NCI-H2107 treated with DMSO at 0.1 percent for 48 hours (cell line): Measurements from ENCODE around the gene SCAMP3.
"Not testable (repeated sequence)": the region's sequence is repeated elsewhere in the genome, so short reads cannot be mapped to it uniquely, and the experiment has no call there.

Experiments used
- DNase-seq: peaks from one replicate; lab custom pipeline; 2025; ENCODE audit not compliant: unreplicated experiment; lab: John Stamatoyannopoulos, UW

Gene SCAMP3

DNA sequence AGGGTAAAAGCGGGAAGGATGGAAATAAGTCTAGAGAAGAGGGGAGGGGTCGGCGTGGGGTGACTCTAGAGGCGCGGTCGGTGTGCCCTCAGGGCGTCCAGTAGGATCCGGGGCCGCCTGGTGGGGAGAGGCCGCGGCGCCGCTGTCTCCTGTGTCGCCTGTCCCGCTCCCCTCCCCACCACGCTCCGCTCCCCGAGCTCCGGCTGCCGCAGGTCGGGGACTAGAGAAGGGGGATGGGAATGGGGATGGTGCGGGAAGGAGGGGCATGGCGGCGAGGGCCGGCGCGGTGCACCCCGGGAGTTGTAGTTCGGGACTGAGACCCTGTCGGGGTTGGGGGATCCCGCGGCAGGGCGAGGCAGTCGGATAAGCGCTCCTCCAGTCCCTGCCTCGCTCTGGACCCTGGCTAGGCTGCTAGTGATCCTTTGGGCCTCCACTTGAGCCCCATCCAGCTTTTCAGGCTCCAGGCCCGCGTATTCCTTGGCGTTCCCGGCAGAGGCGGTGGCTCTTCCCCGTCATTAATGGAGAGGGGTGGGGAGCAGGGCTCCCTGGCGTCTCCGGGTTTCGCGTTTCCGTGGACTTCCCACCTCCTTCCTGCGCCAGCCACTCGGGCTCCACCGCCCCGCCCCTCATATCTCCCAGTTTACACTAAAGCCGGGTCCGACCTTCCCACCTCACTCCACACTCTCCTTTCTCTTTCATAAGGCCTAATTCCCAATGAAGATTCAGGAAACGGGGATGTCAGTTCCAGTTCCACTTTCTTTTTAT lies 6.7 kb downstream of the SCAMP3 start, which contains the start of gene ENTREP3:
ENTREP3 (minus strand) TSS at position 241 of the 765 bp plus-strand sequence. CDS start 606 bp downstream, outside the sequence.
- peak; percentile 91 for DNase-seq

DNA sequence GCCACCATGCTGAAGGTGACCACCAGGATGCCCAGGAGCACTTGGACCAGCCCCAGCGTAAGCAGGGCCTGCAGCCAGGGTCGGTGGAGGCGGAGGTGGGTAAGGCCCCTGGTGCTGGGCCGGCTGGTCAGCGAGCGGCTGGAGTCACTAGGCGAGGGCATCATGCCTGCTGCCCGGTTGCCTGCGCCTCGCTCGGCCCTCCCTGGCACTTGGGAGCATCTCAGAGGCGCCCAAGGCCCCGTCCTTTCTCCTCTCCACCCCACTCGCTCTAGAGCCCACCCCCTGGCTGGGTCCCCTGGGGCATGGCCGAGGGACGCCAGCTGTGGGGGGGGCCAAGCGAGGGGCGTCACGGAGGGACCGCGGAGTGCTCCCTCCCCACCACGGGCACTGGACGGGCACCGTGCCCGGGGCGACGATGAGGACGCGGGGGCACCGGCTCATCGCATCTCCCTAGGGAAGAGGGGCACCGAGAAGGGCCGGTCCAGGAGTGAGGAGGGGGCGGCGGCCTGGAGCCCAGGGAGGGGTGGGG lies 7.4 kb downstream of the SCAMP3 start:
- DNase-seq = no peak

DNA sequence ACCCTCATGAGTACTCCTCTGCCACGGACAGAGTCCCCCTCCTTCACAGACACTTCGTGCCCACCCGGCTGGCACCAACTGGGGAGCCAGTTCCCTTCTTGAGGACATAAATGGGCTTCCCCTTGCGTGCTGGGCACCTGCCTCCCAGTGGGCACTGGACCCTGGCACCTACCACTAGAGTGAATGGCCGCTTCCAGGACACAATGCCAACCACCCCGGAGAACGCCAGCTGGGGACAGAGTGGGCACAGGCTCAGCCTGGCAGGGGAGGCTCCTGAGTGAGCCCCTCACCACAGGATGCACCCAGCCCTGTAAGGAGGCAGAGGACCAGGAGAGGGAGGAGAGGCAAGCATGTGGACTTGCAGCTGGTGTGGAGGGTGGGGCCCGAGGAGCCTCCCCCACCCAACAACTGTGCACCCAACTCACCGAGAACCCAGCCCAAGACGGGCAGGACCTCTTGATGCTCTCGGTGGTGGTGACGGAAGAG lies 7.9 kb downstream of the SCAMP3 start:
- DNase-seq = no peak

DNA sequence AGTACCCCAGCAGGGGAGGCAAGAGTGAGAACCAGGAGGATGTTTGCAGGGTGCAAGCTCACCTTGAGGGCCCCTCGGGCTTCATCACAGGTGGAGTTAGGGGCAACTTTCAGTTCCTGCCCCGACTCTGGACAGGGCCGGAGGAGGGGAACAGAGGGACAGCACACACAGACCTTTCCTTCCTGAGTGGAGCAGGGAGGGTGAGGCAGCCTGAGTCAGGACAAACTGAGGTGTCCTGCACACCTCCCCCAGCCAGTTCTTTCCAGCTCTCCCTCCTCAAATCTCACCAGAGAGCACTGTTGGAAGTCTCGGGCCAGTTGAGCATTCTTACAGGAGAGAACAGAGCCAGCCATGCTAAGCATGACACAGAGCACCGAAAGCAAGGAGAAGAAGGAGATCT lies 8.4 kb downstream of the SCAMP3 start:
- DNase-seq = no peak

DNA sequence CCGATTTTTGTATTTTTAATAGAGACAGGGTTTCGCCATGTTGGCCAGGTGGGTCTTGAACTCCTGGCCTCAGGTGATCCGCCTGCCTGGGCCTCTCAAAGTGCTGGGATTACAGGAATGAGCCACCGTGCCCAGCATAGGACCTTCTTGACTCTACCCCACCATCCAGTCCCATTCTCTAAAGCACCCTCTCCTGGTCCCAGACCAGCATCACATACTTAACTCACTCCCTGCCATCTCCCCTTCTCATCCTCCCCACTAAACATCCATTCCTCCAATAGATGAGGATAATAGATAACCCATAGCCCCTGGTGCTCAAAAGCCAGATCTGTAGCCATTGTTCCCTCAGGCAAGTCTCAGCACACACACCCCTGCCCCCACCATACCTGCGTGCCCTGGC lies 9.0 kb downstream of the SCAMP3 start:
- DNase-seq = no peak

DNA sequence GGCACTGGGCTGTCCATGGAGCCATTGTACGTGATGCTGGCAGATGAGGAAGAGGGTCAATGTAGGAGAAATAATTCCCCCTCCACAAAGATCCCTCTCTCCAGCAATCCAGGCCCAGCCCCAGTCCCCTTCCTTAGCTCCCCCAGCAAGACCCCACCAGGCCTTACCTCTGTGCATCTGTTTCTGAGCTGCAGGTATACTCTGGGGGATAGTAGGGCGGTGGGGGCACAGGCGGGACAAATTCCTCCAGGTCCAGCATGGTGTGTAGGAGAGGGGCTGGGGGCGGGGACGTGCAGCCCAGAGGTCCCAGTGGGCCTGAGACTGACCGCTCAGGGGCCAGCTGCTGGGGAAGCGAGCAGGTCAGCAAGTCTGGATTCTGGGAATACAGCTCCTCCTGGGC lies 10.6 kb downstream of the SCAMP3 start:
- DNase-seq = no peak

DNA sequence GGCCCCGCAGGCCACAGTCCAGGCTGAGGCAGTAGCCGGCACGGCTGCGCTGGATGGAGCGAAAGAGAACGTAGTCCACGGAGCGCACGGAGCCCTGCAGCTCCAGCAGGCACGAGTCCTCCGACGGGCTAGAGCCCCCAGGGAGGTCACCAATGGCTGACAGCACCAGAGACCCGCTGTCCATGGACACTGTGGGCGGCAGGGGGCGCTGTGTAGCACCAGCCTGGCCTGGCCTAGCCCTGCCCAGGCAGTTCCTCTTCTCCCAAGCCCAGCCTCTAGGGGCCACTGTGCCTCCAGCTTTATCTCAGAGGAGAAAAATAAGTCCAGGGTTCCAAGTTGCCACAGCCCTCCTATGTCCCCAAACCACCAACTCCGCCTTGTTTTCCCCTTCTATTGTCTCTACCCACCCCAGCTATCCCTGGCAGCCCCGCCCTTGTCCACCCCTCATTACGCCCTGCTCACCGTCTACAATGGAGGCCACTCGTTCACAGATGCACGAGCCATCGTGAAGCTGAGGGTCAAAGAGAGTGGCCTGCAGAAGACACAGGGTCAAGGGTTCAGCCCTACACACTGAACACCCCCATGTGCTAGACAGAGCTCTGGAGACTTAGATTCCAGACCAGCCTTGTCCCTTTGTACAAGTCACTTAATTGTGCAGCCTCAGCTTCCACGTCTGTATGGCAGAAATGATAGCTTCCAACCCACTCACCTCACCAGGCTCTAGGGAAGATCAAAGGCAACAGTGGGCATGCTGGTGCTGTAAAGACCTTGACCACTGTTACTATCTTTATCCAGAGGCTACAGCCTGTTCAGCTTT lies 11.3 kb downstream of the SCAMP3 start:
- DNase-seq = peak; percentile 90

DNA sequence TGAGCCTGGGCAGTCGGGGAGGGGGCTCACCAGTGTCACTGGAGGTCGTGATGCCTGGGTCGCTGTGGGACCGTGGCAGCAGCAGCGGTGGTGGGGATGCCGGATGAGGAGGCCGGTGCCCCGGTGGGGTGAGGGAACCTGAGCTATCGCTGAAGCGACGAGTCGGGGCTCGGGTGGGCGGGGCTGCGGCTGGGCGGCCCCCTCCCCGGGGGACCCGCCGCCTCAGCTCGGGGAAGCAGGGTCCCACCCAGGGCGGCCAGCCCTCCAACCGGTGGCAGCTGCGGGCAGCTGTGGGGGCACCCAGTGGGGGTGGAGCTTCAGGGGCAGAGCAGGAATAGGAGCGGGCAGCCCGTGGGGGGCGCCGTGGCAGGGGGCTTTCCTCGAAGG lies 11.9 kb downstream of the SCAMP3 start:
- DNase-seq = no peak

DNA sequence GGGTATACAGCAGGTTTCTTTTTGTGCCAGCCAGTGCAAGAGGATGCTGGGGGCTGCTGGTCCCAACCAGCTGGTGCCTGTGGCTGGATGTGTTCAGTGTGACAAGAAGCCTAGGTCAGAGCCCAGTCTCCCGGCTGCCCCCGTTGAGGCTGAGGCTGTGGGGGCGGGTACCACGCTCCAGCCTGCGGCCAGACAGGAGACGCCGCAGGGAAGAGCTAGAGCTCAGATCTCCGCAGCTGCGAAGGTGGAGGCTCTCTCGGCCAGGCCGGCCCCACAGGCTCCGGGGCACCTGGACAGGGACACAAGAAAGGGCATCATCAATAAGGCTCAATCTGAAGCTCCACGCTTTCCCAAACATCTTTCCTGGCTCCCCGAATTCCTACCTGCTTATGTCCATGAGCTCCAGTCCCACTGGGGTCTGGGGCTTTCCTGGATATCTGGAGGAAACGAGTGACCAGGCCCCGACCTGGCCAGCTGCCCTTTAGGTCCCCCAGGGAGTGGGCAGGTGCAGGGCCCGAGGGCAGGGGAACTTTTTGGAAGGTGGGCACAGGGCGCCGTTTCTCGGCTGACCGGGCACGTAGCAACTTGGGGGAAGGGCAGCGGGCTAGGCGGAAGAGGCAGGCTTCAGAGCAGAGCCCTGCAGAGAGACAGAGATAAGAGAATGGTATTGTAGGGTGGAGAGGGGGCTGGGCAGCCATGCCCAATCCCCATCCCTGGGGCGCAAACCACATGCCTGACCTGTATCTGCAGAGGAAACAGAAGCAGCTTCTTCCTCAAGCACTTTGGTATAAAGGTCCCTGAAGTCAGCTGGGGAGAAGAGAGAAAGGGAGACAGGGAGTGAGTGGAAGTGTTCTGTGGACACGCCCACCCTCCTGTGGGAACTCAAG lies 14.2 kb downstream of the SCAMP3 start:
- no peak for DNase-seq

DNA sequence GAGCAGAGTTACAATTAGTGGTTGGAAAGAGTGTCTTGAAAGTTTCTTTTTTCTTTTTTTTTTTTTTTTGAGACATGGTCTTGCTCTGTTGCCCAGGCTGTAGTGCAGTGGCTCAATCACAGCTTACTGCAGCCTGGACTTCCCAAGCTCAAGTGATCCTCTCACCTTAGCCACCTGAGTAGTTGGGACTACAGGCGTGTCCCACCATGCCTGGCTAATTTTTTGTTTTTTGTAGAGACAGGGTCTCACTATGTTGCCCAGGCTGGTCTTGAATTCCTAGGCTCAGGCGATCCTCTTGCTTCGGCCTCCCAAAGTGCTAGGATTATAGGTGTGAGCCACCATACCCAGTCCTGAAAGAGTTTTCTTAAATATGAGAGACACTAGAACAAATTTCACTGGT lies 15.4 kb downstream of the SCAMP3 start:
- not testable (repeated sequence) for DNase-seq

DNA sequence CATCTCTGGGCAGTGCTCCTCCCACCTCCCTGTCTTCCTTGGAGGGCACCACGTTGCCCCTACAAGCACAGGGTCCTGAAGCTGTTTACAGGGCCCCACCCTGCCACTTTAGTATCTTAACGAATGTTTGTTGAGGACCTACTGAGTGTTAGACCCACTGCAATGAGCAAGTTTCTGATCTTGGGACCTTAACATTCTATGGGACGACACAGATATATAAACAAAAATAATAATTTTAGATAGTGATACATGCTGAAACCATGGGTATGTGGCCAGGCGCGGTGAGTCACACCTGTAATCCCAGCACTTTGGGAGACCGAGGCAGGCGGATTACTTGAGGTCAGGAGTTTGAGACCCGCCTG lies 17.0 kb downstream of the SCAMP3 start:
- no peak for DNase-seq

DNA sequence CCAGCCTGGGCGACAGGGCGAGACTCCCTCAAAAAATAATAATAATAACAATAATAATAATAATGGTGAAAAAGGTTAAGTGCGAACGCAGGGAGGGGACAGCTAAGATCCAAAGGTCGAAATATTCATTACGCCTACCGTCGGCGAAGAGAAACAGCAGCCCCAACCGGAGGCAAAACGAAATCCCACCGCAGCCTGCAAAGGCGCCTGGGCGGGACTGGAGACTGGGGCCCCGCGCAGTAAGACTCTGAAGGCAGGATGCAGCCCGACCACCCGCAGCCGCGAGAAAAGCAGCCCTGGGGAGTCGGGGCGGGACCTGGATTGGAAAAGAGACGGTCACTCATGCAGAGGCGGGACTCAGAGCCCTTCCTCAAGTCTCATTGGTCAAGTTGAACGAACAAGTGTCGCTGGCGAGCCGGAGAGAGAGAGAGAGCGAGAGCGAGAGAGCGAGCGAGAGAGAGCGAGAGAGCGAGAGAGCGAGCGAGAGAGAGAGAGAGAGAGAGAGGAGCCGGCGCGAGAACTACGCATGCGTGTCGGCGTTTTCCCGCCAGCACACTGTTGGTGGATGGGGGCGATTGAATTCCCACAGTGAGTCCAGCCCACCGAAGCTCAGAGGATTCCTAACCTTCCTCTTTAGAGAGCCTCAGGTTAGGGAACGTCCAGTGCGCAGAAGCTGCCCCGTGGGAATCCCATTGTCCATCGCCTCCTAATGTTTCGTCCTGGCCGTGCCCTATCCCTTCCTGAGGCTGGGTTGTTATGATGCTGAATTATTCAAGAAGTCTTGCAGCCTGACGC lies 17.6 kb downstream of the SCAMP3 start:
- DNase-seq = peak; percentile 99

DNA sequence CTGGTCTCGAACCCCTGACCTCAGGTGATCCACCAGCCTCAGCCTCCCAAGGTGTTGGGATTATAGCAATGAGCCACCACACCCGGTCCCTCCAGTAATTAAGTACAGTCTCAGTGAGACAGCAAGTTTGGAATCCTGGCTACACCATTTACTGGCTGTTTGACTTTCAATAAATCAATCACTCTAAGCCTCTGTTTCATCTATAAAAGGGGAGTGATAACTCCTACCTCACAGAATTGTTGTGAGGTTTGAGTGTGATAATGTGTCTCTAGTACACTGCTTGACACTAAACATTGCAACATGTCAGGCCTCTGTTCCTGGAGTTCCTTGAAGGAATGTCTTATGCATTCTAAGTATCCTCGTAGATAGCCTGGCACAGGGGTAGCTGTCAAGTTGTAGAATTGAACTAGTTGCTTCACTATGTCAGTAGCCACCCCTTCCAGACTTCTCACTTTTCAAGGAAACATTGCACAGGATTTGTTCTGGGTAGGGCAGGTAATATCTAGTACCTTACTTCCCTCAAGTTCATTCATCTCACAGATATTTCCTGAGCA lies 19.3 kb downstream of the SCAMP3 start:
- no peak for DNase-seq

DNA sequence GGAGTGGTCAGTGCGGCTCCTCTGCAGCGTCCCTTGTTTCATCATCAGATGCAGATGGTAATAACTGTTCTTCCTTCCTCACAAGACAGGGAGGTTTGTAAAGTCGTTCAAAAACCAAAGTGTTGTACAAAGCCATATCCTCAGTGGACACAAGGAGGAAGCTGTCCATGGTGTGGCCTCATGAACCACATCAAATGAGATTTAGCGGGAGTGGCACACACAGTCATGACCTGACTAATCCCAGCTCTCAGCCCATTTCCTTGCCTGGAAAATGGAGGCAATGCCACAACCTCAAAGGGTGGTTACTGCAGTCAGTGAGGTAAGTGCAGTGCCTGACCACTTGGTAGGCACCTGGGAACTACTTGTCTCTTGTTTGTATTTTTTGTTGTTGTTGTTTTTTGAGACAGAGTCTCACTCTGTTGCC lies 20.3 kb downstream of the SCAMP3 start:
- DNase-seq = no peak

DNA sequence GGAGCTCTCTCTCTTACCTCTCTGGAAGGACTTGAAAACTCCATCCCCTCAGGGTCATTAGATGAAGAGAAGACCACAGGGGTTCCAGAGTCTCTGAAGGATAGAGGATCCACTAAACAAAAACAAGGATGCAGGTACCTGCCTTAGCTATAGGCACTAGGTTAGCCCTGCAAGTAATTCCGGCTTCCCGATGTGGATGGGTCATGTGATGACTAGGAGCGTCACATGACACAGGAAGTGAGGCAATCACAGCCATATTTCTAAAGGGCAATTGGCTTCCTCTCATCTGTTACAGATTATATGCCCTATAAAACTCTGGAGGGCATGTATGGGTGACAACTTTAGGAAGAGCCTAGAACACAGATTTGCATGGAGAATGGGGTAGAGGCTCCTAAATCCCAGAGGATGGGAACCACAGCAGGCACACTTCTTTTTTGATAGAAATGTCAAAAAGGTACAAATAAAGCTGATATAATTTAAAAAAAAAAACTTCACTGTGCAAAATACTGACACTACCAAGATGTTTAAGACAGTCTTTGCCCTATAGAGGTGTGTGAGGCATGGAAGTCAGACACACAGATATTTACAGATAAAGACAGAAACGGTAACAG lies 21.0 kb downstream of the SCAMP3 start:
- peak; percentile 79 for DNase-seq

DNA sequence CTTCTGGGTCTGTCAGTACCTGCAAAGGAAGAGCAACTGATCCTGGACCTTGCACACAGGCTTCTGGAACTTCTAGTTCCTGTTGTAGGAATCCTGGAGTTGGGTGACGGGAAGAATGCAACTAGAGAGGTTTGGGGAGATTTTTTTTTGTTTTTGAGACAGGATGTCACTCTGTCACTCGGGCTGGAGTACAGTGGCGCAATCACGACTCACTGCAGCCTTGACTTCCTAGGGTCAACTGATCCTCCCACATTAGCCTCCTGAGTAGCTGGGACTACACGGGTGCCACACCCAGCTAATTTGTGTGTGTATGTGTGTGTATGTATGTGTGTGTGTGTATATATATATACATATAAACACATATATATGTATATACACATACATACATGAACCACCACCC lies 25.7 kb downstream of the SCAMP3 start:
- DNase-seq = no peak

DNA sequence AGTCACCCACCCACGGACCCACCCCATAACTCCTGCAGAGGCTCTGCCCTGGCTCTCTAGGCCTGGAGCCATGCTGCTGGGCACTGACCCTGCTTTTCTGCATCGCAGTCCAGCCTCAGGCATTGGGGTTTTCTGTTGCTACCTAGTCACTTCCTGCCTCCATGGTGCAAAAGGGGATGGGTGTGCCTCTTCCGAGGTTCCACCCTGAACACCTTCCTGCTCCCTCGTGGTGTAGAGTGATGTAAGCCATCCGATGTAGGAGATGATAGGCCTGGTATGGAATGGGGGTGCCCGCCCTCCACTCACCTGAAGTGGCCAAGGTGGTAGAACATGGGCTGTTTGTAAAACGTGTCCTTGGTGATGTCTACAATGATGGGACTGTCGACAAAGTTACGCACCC lies 26.8 kb downstream of the SCAMP3 start:
- DNase-seq = not testable (repeated sequence)

DNA sequence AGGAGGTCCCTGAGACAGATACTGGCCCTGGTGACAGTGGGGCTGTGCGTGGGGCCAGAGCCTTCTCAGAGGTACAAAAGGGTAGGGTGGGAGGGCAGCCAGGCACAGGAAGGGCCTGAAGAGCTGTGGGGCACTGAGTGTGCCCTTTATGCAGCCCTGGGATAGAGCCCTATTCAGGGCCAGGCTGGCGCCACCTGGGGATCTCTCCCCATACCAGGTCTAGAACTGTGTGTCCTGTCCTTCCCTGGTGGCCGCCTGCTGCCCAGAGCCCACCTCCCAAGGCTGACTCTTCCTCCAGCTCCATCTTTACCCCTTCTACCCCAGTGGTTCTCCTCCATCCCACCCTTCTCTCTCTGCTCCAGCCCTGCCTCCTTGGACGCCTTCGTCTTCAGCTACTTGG lies 28.7 kb downstream of the SCAMP3 start:
- DNase-seq = not testable (repeated sequence)
